HEK293 (cell line): ENCODE data around the gene ADAMTS14.

ENCODE experiments used
- CTCF ChIA-PET: fragments of 350-600 bp; formaldehyde crosslinking; extraction: SDS; loops from one replicate; lab custom pipeline; 2021; ENCODE audit warnings: antibody characterized with exemption; lab: Yijun Ruan, JAX
- POLR2A ChIA-PET: fragments of 300-600 bp; formaldehyde crosslinking; extraction: SDS; loops from one replicate; lab custom pipeline; 2020; ENCODE audit warnings: antibody characterized with exemption, inconsistent platforms; lab: Yijun Ruan, JAX
- H3K27ac ChIP-seq: fragments of 200-500 bp; sonication (Bioruptor generic); 2 replicates; pipeline ENCODE4 v1.5.1; 2014; ENCODE audit warnings: low read depth, low read length, control low read depth, inconsistent platforms; ENCODE audit errors: extremely low read depth
- H3K36me3 ChIP-seq, 2 experiments: fragments of 200-500 bp in 1 of 2; sonication (Bioruptor generic) in 1 of 2; 1 replicate in 1 of 2; 2 replicates in 1 of 2; pipeline ENCODE4 v1.5.1; 2014 to 2017; ENCODE audit warnings: inconsistent platforms in 2 of 2, low read length in 2 of 2; ENCODE audit not compliant: control insufficient read depth in 2 of 2, insufficient read depth in 1 of 2
- H3K4me1 ChIP-seq: fragments of 200-500 bp; sonication (Bioruptor generic); 2 replicates; pipeline ENCODE4 v1.5.1; 2014; ENCODE audit warnings: mild to moderate bottlenecking, low read length, inconsistent platforms; ENCODE audit not compliant: control insufficient read depth, insufficient read depth
- H3K4me3 ChIP-seq: 2 replicates; pipeline ENCODE4 v1.5.1; 2011; ENCODE audit warnings: low read depth, mild to moderate bottlenecking, control low read depth, low read length, moderate library complexity
- H3K9me3 ChIP-seq: fragments of 200-500 bp; sonication (Bioruptor generic); 2 replicates; pipeline ENCODE4 v1.5.1; 2014; ENCODE audit warnings: low read depth, low read length, inconsistent platforms; ENCODE audit not compliant: control insufficient read depth, insufficient read depth
- ELK4 ChIP-seq: IDR thresholded peaks from 2 replicates; pipeline ENCODE4 v1.6.1; 2011; ENCODE audit warnings: mild to moderate bottlenecking, low read depth, low read length, borderline replicate concordance
- GLIS1 ChIP-seq: fragments of 450-650 bp; formaldehyde crosslinking; IDR thresholded peaks from 2 replicates; pipeline ENCODE4 v1.5.1; 2016; ENCODE audit warnings: missing biosample characterization, missing genetic modification characterization
- KLF17 ChIP-seq: fragments of 450-650 bp; formaldehyde crosslinking; IDR thresholded peaks from 2 replicates; pipeline ENCODE4 v1.5.1; 2016; ENCODE audit warnings: missing biosample characterization, missing genetic modification characterization
- KLF8 ChIP-seq: fragments of 450-650 bp; formaldehyde crosslinking; IDR thresholded peaks from 2 replicates; pipeline ENCODE4 v1.5.1; 2016; ENCODE audit warnings: missing biosample characterization, missing genetic modification characterization
- PRDM10 ChIP-seq: fragments of 450-650 bp; formaldehyde crosslinking; IDR thresholded peaks from 2 replicates; pipeline ENCODE4 v1.5.1; 2016; ENCODE audit warnings: missing biosample characterization, missing genetic modification characterization
- SP7 ChIP-seq: fragments of 450-650 bp; formaldehyde crosslinking; IDR thresholded peaks from 2 replicates; pipeline ENCODE4 v1.5.1; 2016; ENCODE audit warnings: missing biosample characterization, missing genetic modification characterization
- ZBTB17 ChIP-seq: fragments of 450-650 bp; formaldehyde crosslinking; IDR thresholded peaks from 2 replicates; pipeline ENCODE4 v1.5.1; 2016; ENCODE audit warnings: missing biosample characterization, missing genetic modification characterization
- ZEB2 ChIP-seq: fragments of 450-650 bp; formaldehyde crosslinking; IDR thresholded peaks from 2 replicates; pipeline ENCODE4 v1.5.1; 2016; ENCODE audit warnings: missing biosample characterization, missing genetic modification characterization
- ZFHX2 ChIP-seq: fragments of 450-650 bp; formaldehyde crosslinking; conservative IDR thresholded peaks from 2 replicates; pipeline ENCODE4 v1.5.1; 2016; ENCODE audit warnings: missing biosample characterization, missing genetic modification characterization
- ZNF140 ChIP-seq: fragments of 450-650 bp; formaldehyde crosslinking; IDR thresholded peaks from 2 replicates; pipeline ENCODE4 v1.5.1; 2016; ENCODE audit warnings: missing biosample characterization, missing genetic modification characterization
- ZNF26 ChIP-seq: fragments of 450-650 bp; formaldehyde crosslinking; IDR thresholded peaks from 2 replicates; pipeline ENCODE4 v1.5.1; 2016; ENCODE audit warnings: missing biosample characterization, missing genetic modification characterization
- ZNF324 ChIP-seq: fragments of 450-650 bp; formaldehyde crosslinking; IDR thresholded peaks from 2 replicates; pipeline ENCODE4 v1.5.1; 2016; ENCODE audit warnings: missing biosample characterization, missing genetic modification characterization
- ZNF558 ChIP-seq: fragments of 450-650 bp; formaldehyde crosslinking; IDR thresholded peaks from 2 replicates; pipeline ENCODE4 v1.5.1; 2016; ENCODE audit warnings: missing biosample characterization, missing genetic modification characterization
- ZNF701 ChIP-seq: fragments of 450-650 bp; formaldehyde crosslinking; IDR thresholded peaks from 2 replicates; pipeline ENCODE4 v1.5.1; 2016; ENCODE audit warnings: missing biosample characterization, missing genetic modification characterization
- ZNF76 ChIP-seq: fragments of 450-650 bp; formaldehyde crosslinking; IDR thresholded peaks from 2 replicates; pipeline ENCODE4; 2016; ENCODE audit warnings: low read depth, missing biosample characterization, missing genetic modification characterization, borderline replicate concordance
- ZNF830 ChIP-seq: fragments of 450-650 bp; IDR thresholded peaks from 2 replicates; pipeline ENCODE4 v1.5.0; 2018; ENCODE audit warnings: missing biosample characterization, missing genetic modification characterization, low read depth, mild to moderate bottlenecking, moderate library complexity
- ZSCAN16 ChIP-seq: fragments of 450-650 bp; formaldehyde crosslinking; IDR thresholded peaks from 2 replicates; pipeline ENCODE4 v1.5.1; 2016; ENCODE audit warnings: missing biosample characterization, missing genetic modification characterization

Gene ADAMTS14

GRCh38 chr10:70784471-70784870 lies 112.2 kb downstream of the ADAMTS14 start:
- ChIA-PET CTCF (no interaction called here), POLR2A (no interaction called here)
- no peaks in the 10 kb centered on the region for H3K9me3 ChIP-seq
- no peak overlapping the region for H3K4me3 ChIP-seq
- TF ChIP-seq ZNF140 (tag by site-specific recombination), result no peak
- no peaks in the 10 kb centered on the region for H3K4me1 ChIP-seq
- H3K36me3 ChIP-seq, result no peaks in the 10 kb centered on the region
- H3K27ac ChIP-seq, result no peak overlapping the region

GRCh38 chr10:70785190-70785589 lies 112.9 kb downstream of the ADAMTS14 start, which contains the start of gene TBATA:
TSS of gene TBATA (minus strand) at chr10:70785377. CDS start at chr10:70783379, 1,998 bp downstream.
- no peak within 1 kb of the TSS for H3K4me3 ChIP-seq
- H3K4me1 ChIP-seq, result no peaks in the 10 kb centered on the region
- TF ChIP-seq ZNF76 (no peak), ZNF830 (no peak), ZNF26 (tag by site-specific recombination) (no peak), ZNF558 (tag by site-specific recombination) (no peak), ELK4 (no peak), GLIS1 (tag by site-specific recombination) (no peak), KLF17 (tag by site-specific recombination) (no peak), ZBTB17 (tag by site-specific recombination) (no peak), ZEB2 (tag by site-specific recombination) (no peak), ZNF701 (tag by site-specific recombination) (no peak), PRDM10 (tag by site-specific recombination) (no peak), ZNF324 (no peak), ZFHX2 (tag by site-specific recombination) (no peak), ZSCAN16 (no peak), SP7 (tag by site-specific recombination) (no peak), KLF8 (tag by site-specific recombination) (no peak)
- TF ChIP-seq, all 188 proteins: peak for 0
- no peak within 1 kb of the TSS for H3K27ac ChIP-seq
- POLR2A ChIA-PET, result no interaction called here
- no peaks in the 10 kb centered on the region for H3K36me3 ChIP-seq
- CTCF ChIA-PET, result no interaction called here
- no peaks in the 10 kb centered on the region for H3K9me3 ChIP-seq
